NCI-H460 (cell line): ENCODE data around the gene C1orf198. TPM values are rescaled to one million over a fixed set of nuclear protein-coding genes. Genes with fewer than 3 reads are reported as not detected.

Source experiments
- DNase-seq: peaks from one replicate; pipeline ENCODE4 v3.0.0-alpha.2; 2016; ENCODE audit warnings: low read depth; ENCODE audit errors: extremely low read depth
- small RNA-seq, 2 experiments: library from RNA; depleted of rRNA; stranded (forward); fragments of <200 nt; gene quantifications; one replicate each; pipeline ENCODE3, GENCODE V24; 2014
- total RNA-seq: library from RNA; depleted of rRNA; stranded (reverse); fragments of >200 nt; shearing (Covaris generic); gene quantifications from 2 replicates; pipeline ENCODE4 v1.2.3, GENCODE V29; 2014; rRNA removed

The C1orf198 gene
- total RNA-seq, 1 experiment from 2014 or later, result 30.8 TPM

DNA sequence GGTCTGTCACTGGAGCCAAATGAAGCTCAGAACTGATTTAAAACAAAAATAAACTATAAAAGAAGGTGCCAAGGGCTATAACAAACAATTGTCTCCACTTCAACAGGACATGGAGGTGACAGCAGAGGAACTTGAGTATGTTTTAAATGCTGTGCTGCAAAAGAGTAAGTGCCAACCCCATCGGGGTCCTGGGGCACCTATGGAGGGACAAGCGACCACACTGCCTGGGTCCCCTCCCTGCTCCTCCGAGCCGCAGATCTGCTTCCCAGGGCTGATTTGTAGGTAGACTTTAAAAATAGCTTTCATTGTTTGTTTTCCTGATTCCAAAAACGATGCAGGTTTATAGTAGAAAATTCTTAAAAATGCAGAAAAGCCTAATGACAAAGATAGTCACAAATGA, 78.3 kb downstream of the C1orf198 start:
- DNase-seq, result no peak

DNA sequence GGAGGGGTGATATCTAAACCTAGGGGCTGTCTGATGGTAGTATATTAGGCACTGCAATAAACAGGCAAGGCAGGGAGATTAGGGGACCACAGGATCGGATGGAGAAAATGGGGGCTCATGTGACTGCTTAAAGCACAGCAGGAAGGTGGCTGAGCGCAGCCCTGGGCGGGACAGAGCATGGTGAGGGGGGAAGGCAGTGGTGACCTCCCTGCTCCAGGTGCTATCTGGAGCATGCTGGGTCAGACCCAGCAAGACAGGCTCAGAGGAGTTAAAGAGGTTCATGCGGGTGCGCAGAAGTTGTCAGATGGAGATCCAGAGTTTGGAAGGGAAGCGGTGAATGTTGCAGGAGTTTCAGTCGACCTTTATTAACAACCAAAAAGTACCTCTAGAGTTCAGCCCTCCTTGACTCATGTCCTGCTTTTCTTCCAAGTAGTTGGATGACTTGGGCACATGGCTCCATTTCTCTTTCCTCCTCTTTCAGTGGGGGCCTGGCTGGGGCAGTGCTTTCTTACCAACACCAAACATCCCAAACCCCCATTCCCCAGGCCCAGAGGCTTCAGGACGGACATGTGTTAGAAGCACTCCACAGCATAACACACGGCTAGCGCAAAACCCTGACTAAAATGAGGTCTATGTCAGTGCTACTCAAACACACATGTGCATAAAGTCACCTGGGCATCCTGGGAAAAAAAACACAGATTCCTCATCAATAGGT, 79.6 kb downstream of the C1orf198 start:
- DNase-seq, result no peak

DNA sequence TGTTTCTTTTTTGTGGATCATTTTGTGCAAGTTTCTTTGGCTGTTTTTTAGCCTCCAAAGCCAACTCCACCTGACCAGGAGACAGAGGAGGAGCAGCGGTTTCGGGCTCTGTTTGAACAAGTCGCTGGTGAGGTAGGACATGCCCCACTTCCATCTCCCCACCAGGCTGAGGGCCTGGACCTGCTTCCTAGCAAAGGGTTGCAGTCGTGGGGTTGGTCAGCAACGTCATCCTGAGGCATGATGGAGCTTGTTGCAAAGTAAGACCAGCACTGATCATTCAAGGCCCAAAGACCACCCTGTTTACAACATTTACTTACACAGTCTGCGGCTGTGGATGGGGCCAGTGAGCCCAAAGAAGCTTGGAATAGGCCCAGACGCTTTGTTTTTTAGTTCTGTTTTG, 80.8 kb downstream of the C1orf198 start:
- no peak for DNase-seq

Small RNAs within 50 kb of the gene (small RNA-seq; reads per million reads assigned to genes)
- gene RN7SL837P (0 reads per million in 2 experiments), gene RNA5SP79 (0 to 0.35 reads per million in 2 experiments)

Other genes with a start within 250 kb of the C1orf198 start
- gene COG2, start 226.0 kb downstream of the C1orf198 start, total RNA-seq, result 49.8 and 52.6 TPM in 2 replicates
- gene AGT, start 154.4 kb downstream of the C1orf198 start, total RNA-seq, result not detected in 2 replicates
- gene CAPN9, start 121.1 kb downstream of the C1orf198 start, total RNA-seq, result 0.17 and 1.1 TPM in 2 replicates
- 24.1 and 28.2 TPM in 2 replicates for gene TTC13, start 110.3 kb upstream of the C1orf198 start, total RNA-seq
- gene ARV1, start 110.6 kb upstream of the C1orf198 start, total RNA-seq, result 43.8 and 45.8 TPM in 2 replicates
- 36.6 and 39.3 TPM in 2 replicates for gene FAM89A, start 171.7 kb upstream of the C1orf198 start, total RNA-seq